Gastroesophageal sphincter (tissue), 3 donors: Measurements from ENCODE around the gene ETS1.

ENCODE experiments used
- CTCF ChIP-seq, 4 experiments: fragments of 200-600 bp in 2 of 4; fragments of 450-650 bp in 2 of 4; sonication (generic) in 1 of 4; IDR thresholded peaks; one replicate each; pipeline ENCODE4 v1.5.1; 2017 to 2019; ENCODE audit warnings: antibody characterized with exemption in 4 of 4, mild to moderate bottlenecking in 2 of 4, moderate library complexity in 2 of 4
- EP300 ChIP-seq: sonication (generic); formaldehyde crosslinking; IDR thresholded peaks from one replicate; pipeline ENCODE4 v1.6.1; 2017; ENCODE audit warnings: antibody characterized with exemption, mild to moderate bottlenecking

- TF ChIP-seq CTCF (IDR thresholded peaks at IDR 0.05) (no peak), EP300 (no peak)
Observed at GRCh38 chr11:128551058-128551457, 36.3 kb downstream of the ETS1 start.
